Tibial nerve (tissue), 3 donors: ENCODE measurements around the gene MYH16.

Experiments used
- CTCF ChIP-seq, 5 experiments: fragments of 200-600 bp in 3 of 5; fragments of 450-650 bp in 2 of 5; sonication (generic) in 3 of 5; IDR thresholded peaks; one replicate each; pipeline ENCODE4 v1.5.1; 2016 to 2019; ENCODE audit warnings: antibody characterized with exemption in 5 of 5, mild to moderate bottlenecking in 3 of 5, moderate library complexity in 2 of 5
- POLR2A ChIP-seq, 2 donors: fragments of 450-650 bp; IDR thresholded peaks; one replicate each; pipeline ENCODE4 v1.6.1; 2017; ENCODE audit warnings: antibody characterized with exemption in 2 of 2, mild to moderate bottlenecking in 2 of 2, moderate library complexity in 2 of 2

GRCh38 chr7:99325001-99325493, 52.4 kb downstream of the MYH16 start:
- TF ChIP-seq CTCF (IDR thresholded peaks at IDR 0.05) (no peak), POLR2A (IDR thresholded peaks at IDR 0.05) (no peak)
